ENCODE data around the gene HIP1R. TPM values are rescaled to one million over a fixed set of nuclear protein-coding genes. Genes with fewer than 3 reads are reported as not detected.

HIP1R gene
- total and polyA plus RNA-seq, 10 of the 15 experiments (the other 5 are each of a cell fraction or from before 2014, with no cell fraction given) = 0.18 to 27.7 (median 11.7) TPM

DNA sequence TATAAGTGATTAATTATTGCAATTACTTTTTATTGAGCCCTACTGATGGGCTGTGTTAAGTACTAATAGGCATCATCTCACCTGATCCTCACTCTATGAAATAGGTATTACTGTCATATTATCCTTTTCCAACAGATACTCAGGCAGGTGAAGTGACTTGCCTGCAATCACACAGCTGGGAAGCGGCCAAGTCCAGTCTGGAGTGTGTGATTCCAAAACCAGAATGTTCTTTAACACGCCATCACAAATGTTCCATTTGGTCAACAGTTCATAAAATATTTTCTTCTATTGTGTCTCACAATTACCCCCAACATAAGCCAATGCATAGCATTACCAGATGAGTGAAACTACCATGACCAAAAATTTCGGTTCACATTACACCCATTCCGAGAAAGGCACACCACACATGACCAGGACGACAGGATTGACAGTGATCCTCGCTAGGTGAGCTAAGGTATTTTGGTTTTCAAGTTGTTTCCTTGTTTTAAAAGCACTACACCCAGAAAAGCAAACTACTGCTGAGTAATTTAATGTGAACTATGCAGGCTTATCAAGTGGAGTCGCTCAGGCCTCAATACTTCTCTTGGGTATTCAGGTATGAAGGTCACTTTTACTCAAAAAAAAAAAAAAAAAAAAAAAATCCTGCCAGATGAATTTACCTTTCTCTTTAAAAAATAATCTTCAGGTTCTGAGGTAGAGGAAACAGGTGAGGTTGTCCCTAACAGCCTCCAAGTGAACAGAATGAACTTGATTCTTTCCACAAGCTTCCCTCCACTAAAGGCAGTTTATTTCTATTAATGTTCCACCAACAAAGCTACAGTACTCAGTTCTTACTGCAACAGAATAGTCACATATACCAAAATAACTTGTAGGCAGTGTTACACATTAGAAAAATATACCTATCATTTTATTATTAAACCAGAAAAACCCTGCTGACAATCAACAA is 58.2 kb downstream of the HIP1R start (continued):
- TF ChIP-seq, protein P1, sequence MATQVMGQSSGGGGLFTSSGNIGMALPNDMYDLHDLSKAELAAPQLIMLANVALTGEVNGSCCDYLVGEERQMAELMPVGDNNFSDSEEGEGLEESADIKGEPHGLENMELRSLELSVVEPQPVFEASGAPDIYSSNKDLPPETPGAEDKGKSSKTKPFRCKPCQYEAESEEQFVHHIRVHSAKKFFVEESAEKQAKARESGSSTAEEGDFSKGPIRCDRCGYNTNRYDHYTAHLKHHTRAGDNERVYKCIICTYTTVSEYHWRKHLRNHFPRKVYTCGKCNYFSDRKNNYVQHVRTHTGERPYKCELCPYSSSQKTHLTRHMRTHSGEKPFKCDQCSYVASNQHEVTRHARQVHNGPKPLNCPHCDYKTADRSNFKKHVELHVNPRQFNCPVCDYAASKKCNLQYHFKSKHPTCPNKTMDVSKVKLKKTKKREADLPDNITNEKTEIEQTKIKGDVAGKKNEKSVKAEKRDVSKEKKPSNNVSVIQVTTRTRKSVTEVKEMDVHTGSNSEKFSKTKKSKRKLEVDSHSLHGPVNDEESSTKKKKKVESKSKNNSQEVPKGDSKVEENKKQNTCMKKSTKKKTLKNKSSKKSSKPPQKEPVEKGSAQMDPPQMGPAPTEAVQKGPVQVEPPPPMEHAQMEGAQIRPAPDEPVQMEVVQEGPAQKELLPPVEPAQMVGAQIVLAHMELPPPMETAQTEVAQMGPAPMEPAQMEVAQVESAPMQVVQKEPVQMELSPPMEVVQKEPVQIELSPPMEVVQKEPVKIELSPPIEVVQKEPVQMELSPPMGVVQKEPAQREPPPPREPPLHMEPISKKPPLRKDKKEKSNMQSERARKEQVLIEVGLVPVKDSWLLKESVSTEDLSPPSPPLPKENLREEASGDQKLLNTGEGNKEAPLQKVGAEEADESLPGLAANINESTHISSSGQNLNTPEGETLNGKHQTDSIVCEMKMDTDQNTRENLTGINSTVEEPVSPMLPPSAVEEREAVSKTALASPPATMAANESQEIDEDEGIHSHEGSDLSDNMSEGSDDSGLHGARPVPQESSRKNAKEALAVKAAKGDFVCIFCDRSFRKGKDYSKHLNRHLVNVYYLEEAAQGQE (IDR thresholded peaks at IDR 0.05; ENCODE audit: low read depth, low read length) = no peak
- no peak for TF ChIP-seq NFYB (IDR thresholded peaks at IDR 0.05; ENCODE audit: insufficient read depth, low read depth, low read length)
- no peak for TF ChIP-seq SMARCA5 (IDR thresholded peaks at IDR 0.05)
- TF ChIP-seq, protein P2, sequence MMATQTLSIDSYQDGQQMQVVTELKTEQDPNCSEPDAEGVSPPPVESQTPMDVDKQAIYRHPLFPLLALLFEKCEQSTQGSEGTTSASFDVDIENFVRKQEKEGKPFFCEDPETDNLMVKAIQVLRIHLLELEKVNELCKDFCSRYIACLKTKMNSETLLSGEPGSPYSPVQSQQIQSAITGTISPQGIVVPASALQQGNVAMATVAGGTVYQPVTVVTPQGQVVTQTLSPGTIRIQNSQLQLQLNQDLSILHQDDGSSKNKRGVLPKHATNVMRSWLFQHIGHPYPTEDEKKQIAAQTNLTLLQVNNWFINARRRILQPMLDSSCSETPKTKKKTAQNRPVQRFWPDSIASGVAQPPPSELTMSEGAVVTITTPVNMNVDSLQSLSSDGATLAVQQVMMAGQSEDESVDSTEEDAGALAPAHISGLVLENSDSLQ (IDR thresholded peaks at IDR 0.05) = peak; percentile 55; the same call in 1 of the 2 replicates
- TF ChIP-seq, protein P3, sequence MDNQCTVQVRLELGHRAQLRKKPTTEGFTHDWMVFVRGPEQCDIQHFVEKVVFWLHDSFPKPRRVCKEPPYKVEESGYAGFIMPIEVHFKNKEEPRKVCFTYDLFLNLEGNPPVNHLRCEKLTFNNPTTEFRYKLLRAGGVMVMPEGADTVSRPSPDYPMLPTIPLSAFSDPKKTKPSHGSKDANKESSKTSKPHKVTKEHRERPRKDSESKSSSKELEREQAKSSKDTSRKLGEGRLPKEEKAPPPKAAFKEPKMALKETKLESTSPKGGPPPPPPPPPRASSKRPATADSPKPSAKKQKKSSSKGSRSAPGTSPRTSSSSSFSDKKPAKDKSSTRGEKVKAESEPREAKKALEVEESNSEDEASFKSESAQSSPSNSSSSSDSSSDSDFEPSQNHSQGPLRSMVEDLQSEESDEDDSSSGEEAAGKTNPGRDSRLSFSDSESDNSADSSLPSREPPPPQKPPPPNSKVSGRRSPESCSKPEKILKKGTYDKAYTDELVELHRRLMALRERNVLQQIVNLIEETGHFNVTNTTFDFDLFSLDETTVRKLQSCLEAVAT (IDR thresholded peaks at IDR 0.05) = 0 out of 2 replicates have a peak, but pooled peaks have one; percentile 36
- no peak for TF ChIP-seq KLF5 (IDR thresholded peaks at IDR 0.05; ENCODE audit: partially characterized antibody)
- TF ChIP-seq RUNX3 (IDR thresholded peaks at IDR 0.05; ENCODE audit: low read length) = peak; percentile 64; the same call in 1 of the 2 replicates
- TF ChIP-seq LARP7 (IDR thresholded peaks at IDR 0.05) = no peak
- TF ChIP-seq, protein P4, sequence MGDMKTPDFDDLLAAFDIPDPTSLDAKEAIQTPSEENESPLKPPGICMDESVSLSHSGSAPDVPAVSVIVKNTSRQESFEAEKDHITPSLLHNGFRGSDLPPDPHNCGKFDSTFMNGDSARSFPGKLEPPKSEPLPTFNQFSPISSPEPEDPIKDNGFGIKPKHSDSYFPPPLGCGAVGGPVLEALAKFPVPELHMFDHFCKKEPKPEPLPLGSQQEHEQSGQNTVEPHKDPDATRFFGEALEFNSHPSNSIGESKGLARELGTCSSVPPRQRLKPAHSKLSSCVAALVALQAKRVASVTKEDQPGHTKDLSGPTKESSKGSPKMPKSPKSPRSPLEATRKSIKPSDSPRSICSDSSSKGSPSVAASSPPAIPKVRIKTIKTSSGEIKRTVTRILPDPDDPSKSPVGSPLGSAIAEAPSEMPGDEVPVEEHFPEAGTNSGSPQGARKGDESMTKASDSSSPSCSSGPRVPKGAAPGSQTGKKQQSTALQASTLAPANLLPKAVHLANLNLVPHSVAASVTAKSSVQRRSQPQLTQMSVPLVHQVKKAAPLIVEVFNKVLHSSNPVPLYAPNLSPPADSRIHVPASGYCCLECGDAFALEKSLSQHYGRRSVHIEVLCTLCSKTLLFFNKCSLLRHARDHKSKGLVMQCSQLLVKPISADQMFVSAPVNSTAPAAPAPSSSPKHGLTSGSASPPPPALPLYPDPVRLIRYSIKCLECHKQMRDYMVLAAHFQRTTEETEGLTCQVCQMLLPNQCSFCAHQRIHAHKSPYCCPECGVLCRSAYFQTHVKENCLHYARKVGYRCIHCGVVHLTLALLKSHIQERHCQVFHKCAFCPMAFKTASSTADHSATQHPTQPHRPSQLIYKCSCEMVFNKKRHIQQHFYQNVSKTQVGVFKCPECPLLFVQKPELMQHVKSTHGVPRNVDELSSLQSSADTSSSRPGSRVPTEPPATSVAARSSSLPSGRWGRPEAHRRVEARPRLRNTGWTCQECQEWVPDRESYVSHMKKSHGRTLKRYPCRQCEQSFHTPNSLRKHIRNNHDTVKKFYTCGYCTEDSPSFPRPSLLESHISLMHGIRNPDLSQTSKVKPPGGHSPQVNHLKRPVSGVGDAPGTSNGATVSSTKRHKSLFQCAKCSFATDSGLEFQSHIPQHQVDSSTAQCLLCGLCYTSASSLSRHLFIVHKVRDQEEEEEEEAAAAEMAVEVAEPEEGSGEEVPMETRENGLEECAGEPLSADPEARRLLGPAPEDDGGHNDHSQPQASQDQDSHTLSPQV (IDR thresholded peaks at IDR 0.05) = no peak
- TF ChIP-seq MYC (IDR thresholded peaks at IDR 0.05; ENCODE audit: insufficient read depth, insufficient read length, insufficient replicate concordance, low read length, severe bottlenecking) = no peak
- TF ChIP-seq NRF1 (conservative IDR thresholded peaks at IDR 0.05; ENCODE audit: low read depth, low read length) = no peak
- TF ChIP-seq HDAC6 (IDR thresholded peaks at IDR 0.05; ENCODE audit: unreplicated experiment) = no peak
- TF ChIP-seq, protein P5, sequence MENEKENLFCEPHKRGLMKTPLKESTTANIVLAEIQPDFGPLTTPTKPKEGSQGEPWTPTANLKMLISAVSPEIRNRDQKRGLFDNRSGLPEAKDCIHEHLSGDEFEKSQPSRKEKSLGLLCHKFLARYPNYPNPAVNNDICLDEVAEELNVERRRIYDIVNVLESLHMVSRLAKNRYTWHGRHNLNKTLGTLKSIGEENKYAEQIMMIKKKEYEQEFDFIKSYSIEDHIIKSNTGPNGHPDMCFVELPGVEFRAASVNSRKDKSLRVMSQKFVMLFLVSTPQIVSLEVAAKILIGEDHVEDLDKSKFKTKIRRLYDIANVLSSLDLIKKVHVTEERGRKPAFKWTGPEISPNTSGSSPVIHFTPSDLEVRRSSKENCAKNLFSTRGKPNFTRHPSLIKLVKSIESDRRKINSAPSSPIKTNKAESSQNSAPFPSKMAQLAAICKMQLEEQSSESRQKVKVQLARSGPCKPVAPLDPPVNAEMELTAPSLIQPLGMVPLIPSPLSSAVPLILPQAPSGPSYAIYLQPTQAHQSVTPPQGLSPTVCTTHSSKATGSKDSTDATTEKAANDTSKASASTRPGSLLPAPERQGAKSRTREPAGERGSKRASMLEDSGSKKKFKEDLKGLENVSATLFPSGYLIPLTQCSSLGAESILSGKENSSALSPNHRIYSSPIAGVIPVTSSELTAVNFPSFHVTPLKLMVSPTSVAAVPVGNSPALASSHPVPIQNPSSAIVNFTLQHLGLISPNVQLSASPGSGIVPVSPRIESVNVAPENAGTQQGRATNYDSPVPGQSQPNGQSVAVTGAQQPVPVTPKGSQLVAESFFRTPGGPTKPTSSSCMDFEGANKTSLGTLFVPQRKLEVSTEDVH (IDR thresholded peaks at IDR 0.05; ENCODE audit: low read depth, partially characterized antibody) = no peak
- 0 out of 2 replicates have a peak, but pooled peaks have one; percentile 13 for TF ChIP-seq GABPA (IDR thresholded peaks at IDR 0.05; ENCODE audit: low read depth)
- TF ChIP-seq SP1 (IDR thresholded peaks at IDR 0.05; ENCODE audit: low read depth, low read length) = no peak

Measured in GM12878 (cell line).